SK-N-SH (cell line): ENCODE measurements around the gene PRIMPOL.

ENCODE experiments used
- EZH2phosphoT487 ChIP-seq: fragments of 200-600 bp; sonication (generic); IDR thresholded peaks from 2 replicates; pipeline ENCODE4 v1.6.1; 2017; ENCODE audit warnings: low read depth, mixed run types, mild to moderate bottlenecking, antibody characterized with exemption, moderate library complexity, borderline replicate concordance
- GABPA ChIP-seq: IDR thresholded peaks from 2 replicates; pipeline ENCODE4 v1.4.0; 2012; ENCODE audit warnings: low read depth, mild to moderate bottlenecking
- POLR2AphosphoS5 ChIP-seq: IDR thresholded peaks from 2 replicates; pipeline ENCODE4 v1.6.1; 2012; ENCODE audit warnings: low read depth, low read length
- RFX5 ChIP-seq: IDR thresholded peaks from 2 replicates; pipeline ENCODE4 v1.6.1; 2012; ENCODE audit warnings: mild to moderate bottlenecking, improper control_type of control experiment, low read length
- SMC3 ChIP-seq: IDR thresholded peaks from 2 replicates; pipeline ENCODE4 v1.6.1; 2012; ENCODE audit warnings: low read depth, low read length, improper control_type of control experiment
- TF ChIP-seq, protein P1 (sequence below): fragments of 200-600 bp; sonication (generic); IDR thresholded peaks from 2 replicates; pipeline ENCODE4 v1.6.1; 2017; ENCODE audit warnings: antibody characterized with exemption, mild to moderate bottlenecking, moderate library complexity

- TF ChIP-seq, protein P1, sequence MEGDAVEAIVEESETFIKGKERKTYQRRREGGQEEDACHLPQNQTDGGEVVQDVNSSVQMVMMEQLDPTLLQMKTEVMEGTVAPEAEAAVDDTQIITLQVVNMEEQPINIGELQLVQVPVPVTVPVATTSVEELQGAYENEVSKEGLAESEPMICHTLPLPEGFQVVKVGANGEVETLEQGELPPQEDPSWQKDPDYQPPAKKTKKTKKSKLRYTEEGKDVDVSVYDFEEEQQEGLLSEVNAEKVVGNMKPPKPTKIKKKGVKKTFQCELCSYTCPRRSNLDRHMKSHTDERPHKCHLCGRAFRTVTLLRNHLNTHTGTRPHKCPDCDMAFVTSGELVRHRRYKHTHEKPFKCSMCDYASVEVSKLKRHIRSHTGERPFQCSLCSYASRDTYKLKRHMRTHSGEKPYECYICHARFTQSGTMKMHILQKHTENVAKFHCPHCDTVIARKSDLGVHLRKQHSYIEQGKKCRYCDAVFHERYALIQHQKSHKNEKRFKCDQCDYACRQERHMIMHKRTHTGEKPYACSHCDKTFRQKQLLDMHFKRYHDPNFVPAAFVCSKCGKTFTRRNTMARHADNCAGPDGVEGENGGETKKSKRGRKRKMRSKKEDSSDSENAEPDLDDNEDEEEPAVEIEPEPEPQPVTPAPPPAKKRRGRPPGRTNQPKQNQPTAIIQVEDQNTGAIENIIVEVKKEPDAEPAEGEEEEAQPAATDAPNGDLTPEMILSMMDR: no peak
- TF ChIP-seq GABPA: no peak
- TF ChIP-seq SMC3: no peak
- no peak for TF ChIP-seq RFX5
- no peak for TF ChIP-seq POLR2AphosphoS5
- TF ChIP-seq EZH2phosphoT487: no peak
Observed at GRCh38 chr4:184672741-184673140, 23.2 kb downstream of the PRIMPOL start.
